Psoas muscle (tissue), 8 donors: Measurements from ENCODE around the gene SLC35F3. TPM values are rescaled to one million over a fixed set of nuclear protein-coding genes. Genes with fewer than 3 reads are reported as not detected.

Experiments
- ATAC-seq, 4 donors: fragments of 200-7000 bp; cut with Tn5 transposase; one replicate each; pipeline ENCODE4 v1.9.1; 2020; ENCODE audit warnings: moderate library complexity in 3 of 4, mild to moderate bottlenecking in 2 of 4
- DNase-seq, 2 donors: peaks; one replicate each; pipeline ENCODE4 v3.0.0-alpha.2; 2020
- H3K27ac ChIP-seq: fragments of 200-600 bp; one replicate; pipeline ENCODE4 v1.8.0; 2022
- H3K27me3 ChIP-seq, 3 donors: fragments of 200-600 bp in 1 of 3; one replicate each; pipeline versions ENCODE4 v1.6.1 to v1.8.0; 2013 to 2022; ENCODE audit warnings: low read length in 2 of 3, mild to moderate bottlenecking in 2 of 3, moderate library complexity in 1 of 3; ENCODE audit not compliant: insufficient read depth in 3 of 3
- H3K36me3 ChIP-seq, 2 donors: fragments of 200-600 bp in 1 of 2; one replicate each; pipeline versions ENCODE4 v1.6.1 to v1.8.0; 2013 to 2022; ENCODE audit warnings: low read depth in 1 of 2, mild to moderate bottlenecking in 1 of 2, moderate library complexity in 1 of 2; ENCODE audit not compliant: insufficient read depth in 1 of 2
- H3K4me1 ChIP-seq: fragments of 200-600 bp; one replicate; pipeline ENCODE4 v1.8.0; 2022
- H3K4me3 ChIP-seq: fragments of 200-600 bp; one replicate; pipeline ENCODE4 v1.8.0; 2022; ENCODE audit warnings: mild to moderate bottlenecking
- H3K9me3 ChIP-seq: fragments of 200-600 bp; one replicate; pipeline ENCODE4 v1.8.0; 2022
- WGBS, 3 donors: extraction: QIAGEN DNeasy Blood & Tissue Kit; methylation state at CpG; one replicate each; pipeline versions ENCODE4 v1.1.6 to v1.1.7; 2013; 5-methylcytosine and 5-hydroxymethylcytosine counted together
- intact Hi-C, 2 donors: fragments of 100-400 bp; cut with DNase I; formaldehyde crosslinking; loops; one replicate each; pipeline versions ENCODE4 v1.11.0 to v1.14.2; 2022
- polyA plus RNA-seq, 3 donors: library from polyadenylated mRNA; stranded (reverse); fragments of 200-250 nt; gene quantifications; one replicate each; pipeline ENCODE4 v1.2.3, GENCODE V29; 2013
- total RNA-seq, 4 donors: library from RNA; stranded (reverse); fragmentation: NEBNext Ultra II Directional in 2 of 4; extraction: Animal tissue kit (Norgen Biotek cat#: 25700) in 2 of 4; gene quantifications; one replicate each; pipeline versions ENCODE4 v1.2.1 to v1.2.4, GENCODE V29; 2021 to 2023
- TF ChIP-seq, protein P1 (sequence below): fragments of 200-600 bp; IDR thresholded peaks from one replicate; pipeline ENCODE4 v1.8.0; 2022; ENCODE audit warnings: antibody characterized with exemption
- donor health status: healthy with polysubstance abuse.
- donor health status: DM: no; HTN: no; CAD: no; lungs with moderate emphysema.
- donor health status: Bipolar disorder and iron deficiency.
- donor health status: healthy.
- donor health status: DM: yes; HTN: yes; CAD: no.
- donor health status: DM: no; HTN: no; CAD: no.
- donor health status: DM: no; HTN: no; CAD: no.
- donor health status: DM: yes; HTN: yes; CAD: no.

The SLC35F3 gene
- total and polyA plus RNA-seq, 7 donors, result 0.01 to 0.16 (median 0.10) TPM; not detected in 3

- intact Hi-C loops, result no loop called here
- H3K27me3 ChIP-seq, result no peaks in the 10 kb centered on the region
- ATAC-seq (no peak), DNase-seq (no peak)
- H3K36me3 ChIP-seq, result no peaks in the 10 kb centered on the region
- H3K9me3 ChIP-seq, result no peaks in the 10 kb centered on the region
- WGBS, 3 donors, result 38 to 51% (median 44%) methylated on average over 3 of the region's 3 CpGs
- no peaks in the 10 kb centered on the region for H3K4me1 ChIP-seq
- TF ChIP-seq, protein P1, sequence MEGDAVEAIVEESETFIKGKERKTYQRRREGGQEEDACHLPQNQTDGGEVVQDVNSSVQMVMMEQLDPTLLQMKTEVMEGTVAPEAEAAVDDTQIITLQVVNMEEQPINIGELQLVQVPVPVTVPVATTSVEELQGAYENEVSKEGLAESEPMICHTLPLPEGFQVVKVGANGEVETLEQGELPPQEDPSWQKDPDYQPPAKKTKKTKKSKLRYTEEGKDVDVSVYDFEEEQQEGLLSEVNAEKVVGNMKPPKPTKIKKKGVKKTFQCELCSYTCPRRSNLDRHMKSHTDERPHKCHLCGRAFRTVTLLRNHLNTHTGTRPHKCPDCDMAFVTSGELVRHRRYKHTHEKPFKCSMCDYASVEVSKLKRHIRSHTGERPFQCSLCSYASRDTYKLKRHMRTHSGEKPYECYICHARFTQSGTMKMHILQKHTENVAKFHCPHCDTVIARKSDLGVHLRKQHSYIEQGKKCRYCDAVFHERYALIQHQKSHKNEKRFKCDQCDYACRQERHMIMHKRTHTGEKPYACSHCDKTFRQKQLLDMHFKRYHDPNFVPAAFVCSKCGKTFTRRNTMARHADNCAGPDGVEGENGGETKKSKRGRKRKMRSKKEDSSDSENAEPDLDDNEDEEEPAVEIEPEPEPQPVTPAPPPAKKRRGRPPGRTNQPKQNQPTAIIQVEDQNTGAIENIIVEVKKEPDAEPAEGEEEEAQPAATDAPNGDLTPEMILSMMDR, result no peak
- H3K4me3 ChIP-seq, result no peak overlapping the region
- H3K27ac ChIP-seq, result no peak overlapping the region
Observed at GRCh38 chr1:233962878-233963277, 58.4 kb downstream of the SLC35F3 start.

DNA sequence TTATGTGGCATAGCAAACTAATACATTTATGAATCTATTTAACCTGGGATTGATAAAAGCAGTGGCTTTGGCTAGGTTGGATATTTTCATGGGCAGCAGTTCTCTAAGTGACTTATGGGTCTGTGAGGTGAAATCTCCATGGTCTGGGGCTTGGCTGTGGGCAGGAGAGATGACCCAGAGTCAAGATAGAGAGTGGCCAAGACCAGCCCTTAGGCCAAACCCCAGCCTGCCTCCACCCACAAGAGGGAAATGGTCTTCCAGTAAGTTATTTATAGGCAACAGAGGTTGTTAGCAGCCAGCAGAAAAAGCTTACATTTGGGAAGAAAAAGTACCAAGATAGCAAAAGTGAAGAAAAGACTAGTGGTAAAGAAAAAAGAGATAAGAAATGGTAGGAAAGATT is 61.4 kb downstream of the SLC35F3 start:
- intact Hi-C loops, result no loop called here
- Histone ChIP-seq H3K27me3 (no peaks in the 10 kb centered on the region), H3K4me3 (no peak overlapping the region), H3K9me3 (no peaks in the 10 kb centered on the region), H3K36me3 (no peaks in the 10 kb centered on the region), H3K27ac (no peak overlapping the region), H3K4me1 (no peaks in the 10 kb centered on the region)
- no peak for DNase-seq
- TF ChIP-seq, protein P1, result no peak
- no peak for ATAC-seq

- 63 to 79% (median 64%) methylated on average over 7 of the region's 7 CpGs for WGBS, 3 donors
- Histone ChIP-seq H3K27me3 (no peaks in the 10 kb centered on the region), H3K4me1 (no peaks in the 10 kb centered on the region), H3K27ac (no peak overlapping the region), H3K4me3 (no peak overlapping the region), H3K9me3 (no peaks in the 10 kb centered on the region), H3K36me3 (no peaks in the 10 kb centered on the region)
- TF ChIP-seq, protein P1, result no peak
- DNase-seq, result no peak
- intact Hi-C loops, result no loop called here
- ATAC-seq, result no peak
Observed at GRCh38 chr1:233971753-233972152, 67.3 kb downstream of the SLC35F3 start.

GRCh38 chr1:233972563-233972950 is 68.1 kb downstream of the SLC35F3 start:
- no peaks in the 10 kb centered on the region for H3K27me3 ChIP-seq
- no peak overlapping the region for H3K4me3 ChIP-seq
- TF ChIP-seq, protein P1, result no peak
- intact Hi-C loops, result no loop called here
- no peaks in the 10 kb centered on the region for H3K9me3 ChIP-seq
- no peak overlapping the region for H3K27ac ChIP-seq
- DNase-seq, result no peak
- H3K36me3 ChIP-seq, result no peaks in the 10 kb centered on the region
- 84 to 88% (median 86%) methylated on average over 4 of the region's 4 CpGs for WGBS, 3 donors
- H3K4me1 ChIP-seq, result no peaks in the 10 kb centered on the region
- no peak for ATAC-seq

DNA sequence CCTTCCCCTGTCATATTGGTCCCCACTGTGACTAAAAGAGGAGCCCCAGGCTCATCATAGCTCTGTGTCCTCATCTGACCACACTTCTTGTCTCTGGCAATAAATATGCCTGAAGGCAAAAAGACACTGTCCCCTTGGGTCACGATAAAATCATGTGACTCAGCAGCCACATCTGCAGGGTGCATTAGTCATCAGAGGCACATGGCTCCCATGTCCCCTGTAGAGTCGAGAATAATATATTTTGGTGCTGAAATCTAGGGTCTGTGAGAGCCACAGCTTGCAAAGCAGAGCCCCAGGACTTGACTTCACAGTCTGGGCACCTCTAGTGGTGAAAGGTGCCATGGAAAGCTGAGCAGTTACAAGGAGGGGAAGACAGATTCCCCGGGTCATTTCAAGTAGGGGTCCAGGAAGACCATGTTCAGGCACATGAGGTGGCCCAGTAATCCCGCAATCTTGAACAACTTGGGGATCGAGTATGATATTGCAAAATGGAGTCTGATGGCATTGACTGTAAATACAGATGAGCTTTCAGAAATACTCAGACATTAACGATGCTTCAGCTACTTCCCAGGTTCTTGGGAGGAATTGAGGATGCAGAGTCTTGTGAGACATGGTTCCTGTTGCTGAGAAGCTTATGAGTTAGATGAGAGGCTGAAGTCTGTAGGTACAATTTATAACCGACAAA is 68.6 kb downstream of the SLC35F3 start:
- Histone ChIP-seq H3K4me3 (no peak overlapping the region), H3K27ac (no peak overlapping the region), H3K4me1 (no peaks in the 10 kb centered on the region), H3K9me3 (no peaks in the 10 kb centered on the region), H3K27me3 (no peaks in the 10 kb centered on the region), H3K36me3 (no peaks in the 10 kb centered on the region)
- WGBS, 3 donors, result 73 to 83% (median 74%) methylated on average over 7 of the region's 7 CpGs
- intact Hi-C loops, result no loop called here
- TF ChIP-seq, protein P1, result no peak
- ATAC-seq, result no peak
- DNase-seq, result no peak
